Stimulated activated CD4-positive, alpha-beta T cell treated with anti-CD3 and anti-CD28 coated beads, Interleukin-15, amount 100 ng/mL, for 24 hours (primary cell): ENCODE results near the gene AHR.

Source experiments
- DNase-seq: peaks from one replicate; pipeline ENCODE4 v3.0.0-alpha.2; 2020

The AHR gene

GRCh38 chr7:17305387-17306171 is 7.1 kb downstream of the AHR start:
- no peak for DNase-seq

- no peak for DNase-seq
Measured at GRCh38 chr7:17307000-17307399, 8.5 kb downstream of the AHR start.

GRCh38 chr7:17307558-17307957 is 9.1 kb downstream of the AHR start:
- no peak for DNase-seq

- DNase-seq: no peak
Measured at GRCh38 chr7:17307969-17308648, 9.7 kb downstream of the AHR start.

- no peak for DNase-seq
Measured at GRCh38 chr7:17311194-17311593, 12.7 kb downstream of the AHR start.

- DNase-seq: no peak
Measured at GRCh38 chr7:17311952-17312351, 13.5 kb downstream of the AHR start.

GRCh38 chr7:17312641-17313040 is 14.2 kb downstream of the AHR start:
- DNase-seq: no peak

- no peak for DNase-seq
Measured at GRCh38 chr7:17313194-17313593, 14.7 kb downstream of the AHR start.

GRCh38 chr7:17315974-17316373 is 17.5 kb downstream of the AHR start:
- no peak for DNase-seq

- no peak for DNase-seq
Measured at GRCh38 chr7:17318146-17318545, 19.7 kb downstream of the AHR start.

- no peak for DNase-seq
Measured at GRCh38 chr7:17319164-17320101, 21.0 kb downstream of the AHR start.

- DNase-seq: no peak
Measured at GRCh38 chr7:17320102-17320497, 21.6 kb downstream of the AHR start.

- DNase-seq: no peak
Measured at GRCh38 chr7:17320657-17321056, 22.2 kb downstream of the AHR start.

- no peak for DNase-seq
Measured at GRCh38 chr7:17325364-17325763, 26.9 kb downstream of the AHR start.

- no peak for DNase-seq
Measured at GRCh38 chr7:17326378-17326777, 27.9 kb downstream of the AHR start.

GRCh38 chr7:17328641-17329040 is 30.2 kb downstream of the AHR start:
- no peak for DNase-seq

- DNase-seq: no peak
Measured at GRCh38 chr7:17329440-17329839, 31.0 kb downstream of the AHR start.

- DNase-seq: no peak
Measured at GRCh38 chr7:17331891-17332501, 33.5 kb downstream of the AHR start.

GRCh38 chr7:17333221-17333620 is 34.8 kb downstream of the AHR start:
- no peak for DNase-seq

- no peak for DNase-seq
Measured at GRCh38 chr7:17336168-17336567, 37.7 kb downstream of the AHR start.

GRCh38 chr7:17339139-17339538 is 40.7 kb downstream of the AHR start:
- DNase-seq: no peak

GRCh38 chr7:17339952-17340351 is 41.5 kb downstream of the AHR start:
- DNase-seq: no peak

GRCh38 chr7:17340655-17341054 is 42.2 kb downstream of the AHR start:
- DNase-seq: no peak
